Fibroblast of the aortic adventitia (primary cell): ENCODE data around the gene RMND5A. TPM values are rescaled to one million over a fixed set of nuclear protein-coding genes. Genes with fewer than 3 reads are reported as not detected.

Experiments used
- DNase-seq: peaks from one replicate; pipeline ENCODE4 v3.0.0-alpha.2; 2010; ENCODE audit warnings: low read depth
- H3K4me3 ChIP-seq: 2 replicates; pipeline ENCODE4 v1.5.1; 2011; ENCODE audit warnings: low read depth, mild to moderate bottlenecking, control low read depth, low read length, moderate library complexity
- total RNA-seq: library from RNA; depleted of rRNA; stranded (reverse); fragments of >200 nt; gene quantifications from 2 replicates; pipeline ENCODE4 v1.2.3, GENCODE V29; 2012; ENCODE audit warnings: low replicate concordance
- TF ChIP-seq, protein P1 (sequence below): IDR thresholded peaks from 2 replicates; pipeline ENCODE4 v1.5.1; 2011; ENCODE audit warnings: mild to moderate bottlenecking, low read length, control low read depth, inconsistent platforms; ENCODE audit not compliant: insufficient read depth

The RMND5A gene
- total RNA-seq, 1 donor = 20.2 TPM

DNA sequence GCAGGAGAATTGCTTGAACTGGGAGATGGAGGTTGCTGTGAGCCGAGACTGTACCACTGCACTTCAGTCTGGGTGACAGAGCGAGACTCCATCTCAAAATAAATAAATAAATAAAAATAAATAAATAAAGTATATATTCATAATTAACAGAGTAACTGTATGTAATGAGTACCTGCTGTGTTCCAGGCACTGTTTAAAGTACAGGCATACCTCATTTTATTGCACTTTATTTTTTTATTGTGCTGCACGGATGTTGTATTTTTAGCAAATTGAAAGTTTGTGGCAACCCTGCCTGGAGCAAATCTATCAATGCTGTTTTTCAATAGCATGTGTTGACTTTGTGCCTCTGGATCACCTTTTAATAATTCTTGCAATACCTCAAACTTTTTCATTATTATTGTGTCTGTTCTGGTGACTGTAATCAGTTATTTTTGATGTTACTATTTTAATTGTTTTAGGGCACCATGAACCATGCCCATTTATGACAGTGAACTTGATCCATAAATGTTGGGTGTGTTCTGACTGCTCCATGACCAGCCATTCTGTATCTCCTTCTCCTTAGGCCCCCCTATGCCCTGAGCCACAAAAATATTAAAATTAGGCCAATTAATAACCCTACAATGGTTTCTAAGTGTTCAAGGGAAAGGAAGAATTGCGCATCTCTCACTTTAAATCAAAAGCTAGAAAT lies 98.2 kb downstream of the RMND5A start:
- DNase-seq = no peak
- no peak overlapping the region for H3K4me3 ChIP-seq
- TF ChIP-seq, protein P1, sequence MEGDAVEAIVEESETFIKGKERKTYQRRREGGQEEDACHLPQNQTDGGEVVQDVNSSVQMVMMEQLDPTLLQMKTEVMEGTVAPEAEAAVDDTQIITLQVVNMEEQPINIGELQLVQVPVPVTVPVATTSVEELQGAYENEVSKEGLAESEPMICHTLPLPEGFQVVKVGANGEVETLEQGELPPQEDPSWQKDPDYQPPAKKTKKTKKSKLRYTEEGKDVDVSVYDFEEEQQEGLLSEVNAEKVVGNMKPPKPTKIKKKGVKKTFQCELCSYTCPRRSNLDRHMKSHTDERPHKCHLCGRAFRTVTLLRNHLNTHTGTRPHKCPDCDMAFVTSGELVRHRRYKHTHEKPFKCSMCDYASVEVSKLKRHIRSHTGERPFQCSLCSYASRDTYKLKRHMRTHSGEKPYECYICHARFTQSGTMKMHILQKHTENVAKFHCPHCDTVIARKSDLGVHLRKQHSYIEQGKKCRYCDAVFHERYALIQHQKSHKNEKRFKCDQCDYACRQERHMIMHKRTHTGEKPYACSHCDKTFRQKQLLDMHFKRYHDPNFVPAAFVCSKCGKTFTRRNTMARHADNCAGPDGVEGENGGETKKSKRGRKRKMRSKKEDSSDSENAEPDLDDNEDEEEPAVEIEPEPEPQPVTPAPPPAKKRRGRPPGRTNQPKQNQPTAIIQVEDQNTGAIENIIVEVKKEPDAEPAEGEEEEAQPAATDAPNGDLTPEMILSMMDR = no peak

DNA sequence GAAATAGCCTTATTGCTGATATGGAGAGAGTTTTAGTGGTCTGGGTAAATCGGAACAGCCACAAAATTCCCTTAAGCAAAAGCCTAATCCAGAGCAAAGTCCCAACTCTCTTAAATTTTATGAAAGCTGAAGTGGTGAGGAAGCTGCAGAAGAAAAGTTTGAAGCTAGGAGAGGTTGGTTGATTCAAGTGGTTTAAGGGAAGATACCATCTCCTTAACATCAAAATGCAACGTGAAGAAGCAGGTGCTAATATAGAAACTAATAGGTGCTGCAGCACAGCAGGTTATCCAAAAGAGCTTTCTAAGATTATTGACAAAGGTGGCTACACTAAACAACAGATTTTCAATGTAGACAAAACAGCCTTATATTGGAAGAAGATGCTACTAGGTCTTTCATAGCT lies 98.9 kb downstream of the RMND5A start:
- no peak overlapping the region for H3K4me3 ChIP-seq
- TF ChIP-seq, protein P1 = no peak
- DNase-seq = no peak

DNA sequence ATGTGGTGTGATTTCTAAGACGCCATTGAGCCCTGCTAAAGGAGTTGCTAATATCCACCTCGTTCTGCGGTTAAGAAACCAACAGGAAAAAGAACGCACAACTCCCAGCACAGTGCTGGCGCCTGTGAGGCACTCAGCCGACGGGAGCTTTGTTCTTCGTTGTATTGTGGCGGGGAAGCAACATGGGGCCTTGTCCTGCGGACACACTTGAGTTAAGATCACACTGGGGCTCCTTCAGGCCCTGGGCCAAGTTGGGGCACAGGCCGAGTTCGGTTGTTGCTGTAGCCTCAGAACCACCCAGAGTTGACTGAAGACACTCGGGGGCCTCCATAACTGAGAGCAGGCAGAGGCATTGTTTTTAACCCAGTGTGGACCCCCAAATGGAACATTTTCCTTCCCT lies 101.2 kb downstream of the RMND5A start:
- no peak overlapping the region for H3K4me3 ChIP-seq
- TF ChIP-seq, protein P1 = no peak
- DNase-seq = no peak

DNA sequence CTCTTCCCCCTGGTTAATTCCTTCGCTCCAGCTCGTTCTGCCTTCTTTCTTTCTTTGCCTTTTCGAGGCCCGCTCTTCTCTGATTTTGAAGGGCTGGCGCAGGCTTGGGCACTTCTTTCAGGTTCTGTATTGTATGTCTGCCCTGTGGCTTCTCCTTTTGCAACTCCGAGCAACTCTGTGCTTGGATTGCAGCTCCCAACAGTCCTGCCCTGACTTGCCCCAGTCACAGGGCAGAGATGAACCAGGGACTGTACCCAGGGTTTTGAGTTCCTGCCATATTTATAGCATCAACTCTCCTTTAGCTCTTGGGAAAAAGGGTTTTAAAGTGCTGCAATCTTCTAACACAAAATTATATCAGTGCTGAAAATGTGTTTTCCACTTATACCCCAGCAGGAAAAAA lies 101.8 kb downstream of the RMND5A start:
- no peak overlapping the region for H3K4me3 ChIP-seq
- no peak for DNase-seq
- TF ChIP-seq, protein P1 = no peak

DNA sequence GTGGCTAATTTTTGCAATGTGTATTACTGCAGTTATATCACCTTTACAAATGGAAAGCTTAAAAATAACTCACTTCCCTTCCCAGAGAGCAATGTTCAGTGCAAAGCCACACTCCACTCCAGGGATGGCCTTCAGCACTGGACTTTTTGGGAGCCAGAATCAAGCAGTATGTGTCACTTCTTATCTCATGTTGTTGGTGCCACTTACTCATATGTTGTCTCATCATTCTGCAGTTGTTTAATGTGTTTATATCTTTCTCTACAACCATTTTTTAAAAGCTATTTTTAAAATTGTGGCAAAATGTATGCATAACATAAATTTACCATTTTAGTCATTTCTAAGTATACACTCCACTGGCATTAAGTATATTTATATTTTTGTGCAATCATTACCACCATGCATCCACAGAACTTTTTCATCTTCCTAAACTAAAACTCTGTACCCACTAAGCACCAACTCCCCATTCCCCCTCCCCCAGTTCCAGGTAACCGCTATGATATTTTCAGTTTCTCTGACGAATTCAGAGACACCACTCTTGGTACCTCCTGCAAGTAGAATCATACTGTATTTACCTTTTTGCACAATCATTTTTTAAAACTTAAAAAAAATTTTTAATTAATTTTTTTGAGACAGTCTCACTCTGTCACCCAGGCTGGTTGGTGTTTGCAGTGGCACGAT lies 102.7 kb downstream of the RMND5A start:
- no peak overlapping the region for H3K4me3 ChIP-seq
- DNase-seq = no peak
- TF ChIP-seq, protein P1 = no peak

DNA sequence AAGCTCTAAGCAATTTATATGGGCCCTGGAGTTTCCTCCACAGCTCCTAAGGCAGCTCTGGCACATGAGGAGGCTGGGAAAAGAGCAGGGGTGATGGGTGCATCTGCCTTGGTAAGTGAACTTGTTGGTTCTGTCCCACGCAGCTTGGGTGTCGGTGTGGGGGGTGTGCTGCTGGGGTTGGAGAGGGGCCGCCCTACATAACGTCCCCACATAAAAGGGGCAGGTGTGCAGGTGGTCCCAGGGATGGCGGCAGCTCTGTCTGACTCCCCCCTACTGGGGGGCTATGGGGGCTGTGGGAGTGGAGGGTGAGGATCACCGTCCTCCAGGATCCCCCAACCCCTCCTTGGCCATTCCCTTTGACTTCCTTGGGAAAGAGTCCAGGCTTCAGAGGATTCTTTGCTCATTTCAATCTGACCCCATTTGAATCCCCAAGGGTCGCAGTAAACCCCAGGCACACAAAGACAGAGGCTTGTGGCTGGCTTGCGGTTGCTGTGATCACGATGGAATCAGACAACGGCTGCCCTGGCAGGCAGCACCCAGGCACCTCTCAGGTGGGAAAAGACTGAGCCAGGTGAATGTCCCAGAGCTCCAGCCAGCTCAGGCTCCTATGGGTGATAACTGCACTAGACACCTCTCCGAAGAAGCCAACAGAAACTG lies 105.1 kb downstream of the RMND5A start:
- TF ChIP-seq, protein P1 = no peak
- DNase-seq = no peak

More for the DNA sequence above, 105.1 kb downstream of the RMND5A start:
- H3K4me3 ChIP-seq = no peak overlapping the region
